Measurements from ENCODE around the gene KCNV2.
"Not testable (repeated sequence)": the region's sequence is repeated elsewhere in the genome, so short reads cannot be mapped to it uniquely, and the experiment has no call there.

The KCNV2 gene
- total RNA-seq, result 0 reads per million in 4 experiments

- DNase-seq, result no peak
These were observed at the start of gene KCNV2 for GRCh38 chr9:2717385-2717784. Gene KCNV2 (plus strand): TSS chr9:2717510. CDS start chr9:2717740, 230 bp downstream.

- DNase-seq, result no peak
These were observed 44.1 kb upstream of the KCNV2 start for GRCh38 chr9:2673161-2673560.

- DNase-seq, result no peak
These were observed 43.0 kb upstream of the KCNV2 start for GRCh38 chr9:2674141-2674824.

- DNase-seq, result no peak
These were observed 41.5 kb upstream of the KCNV2 start for GRCh38 chr9:2675834-2676233.

DNA sequence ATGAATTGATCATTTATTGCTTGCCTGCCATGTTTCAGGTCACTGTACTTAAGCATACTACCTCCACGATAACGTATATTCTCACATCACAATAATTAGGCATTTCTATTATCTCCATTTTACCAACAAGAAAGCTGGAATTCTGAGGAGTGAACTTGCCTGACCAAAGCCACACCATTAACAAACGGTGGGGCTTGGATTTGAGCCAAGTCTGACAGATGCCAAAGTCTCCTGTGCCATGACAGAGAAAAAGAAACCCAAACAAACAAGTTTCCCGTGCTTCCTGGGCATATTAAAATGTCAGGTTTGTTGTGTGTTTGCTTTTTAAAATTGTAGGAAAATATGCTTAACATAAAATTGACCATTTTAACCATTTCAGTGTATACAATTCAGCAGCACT is 40.8 kb upstream of the KCNV2 start:
- no peak for DNase-seq

DNA sequence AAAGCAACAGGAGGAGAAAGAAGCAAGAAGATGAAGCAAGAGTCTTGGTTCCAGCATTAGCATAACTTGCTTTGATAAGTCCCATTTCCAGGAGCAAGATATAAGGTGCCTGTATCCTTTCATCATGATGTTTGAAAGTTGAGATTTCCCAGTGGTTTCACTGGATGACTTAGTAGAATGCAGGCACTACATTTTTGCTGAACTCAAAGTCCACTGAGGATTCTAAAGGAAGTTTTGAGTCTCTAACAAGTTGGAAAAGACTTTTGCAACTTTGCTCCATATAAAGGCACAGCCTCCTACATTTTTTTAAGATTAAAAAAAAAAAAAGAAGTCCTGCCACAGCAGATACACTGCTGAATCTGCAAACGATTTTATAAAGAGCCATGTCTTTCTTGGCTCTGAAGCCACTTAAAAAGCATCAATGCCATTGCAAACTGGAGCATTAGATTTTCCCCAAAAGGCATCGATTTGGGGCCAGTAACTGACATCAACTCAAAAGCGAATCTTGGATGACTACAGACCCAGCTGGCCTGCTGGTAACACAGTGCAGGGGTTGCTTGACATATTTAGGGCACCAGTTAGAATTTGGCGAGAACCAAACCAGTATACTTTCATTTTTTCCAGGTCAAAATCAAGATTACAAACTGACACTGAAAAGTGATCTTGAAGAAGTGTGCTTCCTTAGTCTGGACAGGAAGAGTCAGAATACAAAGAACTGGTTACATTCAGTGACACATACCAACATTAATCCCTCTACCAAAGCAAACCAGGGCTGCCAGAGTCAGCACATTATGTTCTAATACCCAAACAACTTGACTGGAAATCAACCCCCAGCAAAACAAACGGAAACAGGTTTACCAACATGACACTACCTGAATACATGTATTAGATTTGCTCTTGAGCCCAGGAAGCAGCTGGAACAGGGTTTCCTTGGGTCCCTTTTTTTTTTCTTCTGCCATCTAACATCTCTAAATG is 39.1 kb upstream of the KCNV2 start:
- DNase-seq, result no peak

DNA sequence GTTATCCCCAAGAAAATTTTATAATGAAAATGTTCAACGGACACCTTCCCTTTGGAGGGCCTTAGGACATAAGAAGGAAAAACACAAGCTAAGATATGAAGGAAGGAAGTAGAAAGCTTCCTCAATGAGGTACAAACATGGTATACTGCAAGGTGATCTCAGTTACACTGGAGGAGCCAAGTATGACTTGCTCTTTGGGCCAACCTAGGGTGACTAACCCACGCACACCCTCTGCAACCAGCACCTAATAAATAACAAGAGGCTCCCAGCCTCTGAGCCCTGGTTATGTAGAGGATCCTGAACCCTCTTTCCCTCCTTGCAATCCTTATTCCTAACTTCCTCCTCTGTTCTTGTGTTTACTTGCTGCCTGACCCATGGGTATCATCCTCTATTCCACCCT is 38.3 kb upstream of the KCNV2 start:
- no peak for DNase-seq

- no peak for DNase-seq
These were observed 35.3 kb upstream of the KCNV2 start for GRCh38 chr9:2681981-2682380.

DNA sequence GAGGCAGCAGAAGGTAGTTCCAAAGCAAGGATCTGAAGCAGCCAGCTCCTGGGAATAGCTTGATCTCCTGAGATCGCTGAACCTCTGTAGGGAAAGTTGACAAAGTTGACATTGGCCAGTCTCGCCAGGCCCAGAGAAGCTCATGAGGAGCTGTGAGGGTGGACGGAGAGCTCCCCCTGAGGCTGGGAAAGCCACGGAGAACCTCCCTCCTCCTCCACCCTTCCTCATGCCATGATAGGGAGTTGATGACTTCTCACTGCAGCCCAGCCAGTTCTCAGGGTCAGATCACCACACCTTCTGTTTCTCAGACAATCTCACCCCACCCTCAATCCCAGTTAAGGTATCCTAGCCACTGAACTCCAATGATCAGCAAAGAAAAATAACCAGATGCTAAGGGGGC is 30.4 kb upstream of the KCNV2 start:
- DNase-seq, result no peak

- no peak for DNase-seq
These were observed 28.7 kb upstream of the KCNV2 start for GRCh38 chr9:2688636-2689035.

- no peak for DNase-seq
These were observed 26.1 kb upstream of the KCNV2 start for GRCh38 chr9:2691212-2691611.

DNA sequence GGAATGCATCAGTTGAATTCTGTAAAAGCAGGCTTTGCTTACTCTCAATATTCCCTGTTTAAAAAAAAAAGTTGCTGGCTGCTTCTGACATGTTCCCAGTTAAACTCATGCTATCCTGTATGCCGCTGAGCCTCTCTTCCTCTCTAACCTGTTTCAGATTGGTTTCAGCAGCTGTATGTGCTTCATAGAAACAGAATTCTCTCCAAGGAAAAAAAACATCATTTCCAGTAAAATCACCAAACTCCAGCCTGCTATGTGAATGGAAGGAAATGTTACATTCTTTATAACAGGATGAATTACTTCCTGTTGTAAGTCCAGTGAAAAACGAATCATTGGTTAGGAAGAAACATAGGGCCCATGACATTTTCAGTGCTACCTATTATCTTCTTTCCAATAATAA is 25.7 kb upstream of the KCNV2 start:
- DNase-seq, result no peak

DNA sequence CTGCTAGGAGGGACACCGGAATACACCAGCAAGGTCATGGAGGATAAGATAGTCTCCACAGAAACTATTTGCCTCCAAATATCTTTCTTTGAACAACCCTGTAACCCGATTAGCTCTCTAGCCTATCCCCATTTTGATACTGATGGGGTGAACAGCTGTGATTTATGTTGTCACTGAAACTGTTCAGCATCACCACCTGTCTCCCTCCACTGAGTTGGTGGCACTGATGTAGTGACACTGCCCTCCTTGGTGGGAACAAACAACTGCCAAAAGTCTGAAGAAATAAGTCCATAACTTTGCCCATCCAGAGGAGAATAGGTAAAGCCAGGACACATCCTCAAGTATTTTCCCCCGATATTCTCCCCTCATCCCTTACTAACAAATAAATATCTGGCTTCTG is 24.3 kb upstream of the KCNV2 start:
- no peak for DNase-seq

GRCh38 chr9:2697492-2697891 is 19.8 kb upstream of the KCNV2 start:
- DNase-seq, result no peak

DNA sequence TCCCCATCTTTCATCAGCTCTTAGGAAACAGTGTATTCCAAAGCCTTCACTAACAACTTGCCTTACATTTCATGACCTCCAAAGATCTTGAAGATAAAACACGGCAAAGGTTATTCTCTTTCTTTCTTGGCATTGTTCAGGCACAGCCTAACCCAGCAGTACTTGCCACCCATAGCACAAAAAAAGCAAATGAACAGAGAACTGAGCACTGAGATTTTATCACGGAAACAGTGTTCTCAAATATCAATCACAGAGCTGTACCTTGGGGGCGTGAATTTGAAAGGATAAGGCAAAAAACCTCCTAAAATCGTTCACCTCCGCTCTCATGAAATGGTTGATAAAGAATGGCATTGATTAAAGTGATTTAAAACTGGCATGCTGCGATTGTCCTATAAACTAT is 16.9 kb upstream of the KCNV2 start:
- DNase-seq, result no peak

GRCh38 chr9:2700909-2701550 is 16.3 kb upstream of the KCNV2 start:
- no peak for DNase-seq

DNA sequence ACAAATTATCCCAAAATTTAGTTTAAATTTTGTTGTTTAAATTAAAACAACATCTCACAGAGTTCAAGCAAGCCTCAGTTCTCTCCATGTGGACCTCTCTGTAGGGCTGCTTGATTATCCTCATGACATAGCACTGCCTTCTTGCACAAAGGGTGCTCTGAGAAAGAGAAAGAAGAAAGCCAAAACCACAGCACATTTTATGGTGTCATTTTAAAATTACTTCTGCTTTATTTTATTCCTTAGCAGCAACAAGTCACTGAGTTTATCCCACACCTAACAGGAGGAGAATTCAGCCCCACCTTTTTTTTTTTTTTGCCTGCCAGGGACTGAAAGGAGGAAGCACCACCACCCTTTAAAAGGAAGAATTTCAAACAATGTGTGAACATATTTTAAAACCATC is 12.8 kb upstream of the KCNV2 start:
- no peak for DNase-seq

GRCh38 chr9:2707256-2707655 is 10.1 kb upstream of the KCNV2 start:
- DNase-seq, result not testable (repeated sequence)

GRCh38 chr9:2709645-2710101 is 7.6 kb upstream of the KCNV2 start:
- DNase-seq, result no peak

GRCh38 chr9:2711716-2712115 is 5.6 kb upstream of the KCNV2 start:
- DNase-seq, result no peak

GRCh38 chr9:2718001-2718697 is 839 bp downstream of the KCNV2 start:
- DNase-seq, result no peak

GRCh38 chr9:2718698-2719033 is 1.4 kb downstream of the KCNV2 start:
- no peak for DNase-seq

DNA sequence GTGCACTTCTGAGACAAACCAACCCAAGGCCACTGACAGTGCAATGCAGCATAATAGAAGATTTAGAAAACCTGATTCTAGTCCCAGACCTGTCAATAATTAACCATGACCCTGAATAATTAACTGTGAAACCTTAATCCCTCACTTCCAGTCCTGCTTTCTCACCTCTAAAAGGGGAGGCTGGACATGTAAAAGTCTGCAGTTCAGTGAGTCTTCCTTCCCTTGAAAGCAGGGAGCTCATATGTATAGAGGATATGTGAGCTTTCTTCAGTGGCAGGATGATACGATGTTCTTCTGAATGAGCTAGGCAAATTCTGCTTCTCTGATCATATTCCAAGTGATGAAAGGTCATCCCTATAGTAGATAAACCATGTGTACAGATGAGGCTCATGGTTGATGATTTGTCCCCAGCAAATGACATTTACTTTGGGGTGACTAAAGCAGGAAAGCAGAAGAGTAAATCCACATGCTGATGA is 2.9 kb downstream of the KCNV2 start:
- no peak for DNase-seq

Data from effector CD8-positive, alpha-beta T cell (primary cell).